Measurements from ENCODE around the gene UNC45B.
"Not testable (repeated sequence)": the region's sequence is repeated elsewhere in the genome, so short reads cannot be mapped to it uniquely, and the experiment has no call there.

The UNC45B gene

GRCh38 chr17:35147375-35147905 lies at the start of gene UNC45B:
Gene UNC45B, plus strand, starts transcription at chr17:35147817. Its CDS starts 447 bp downstream, at chr17:35148264.
- no peak within 1 kb of the TSS for H3K4me3 ChIP-seq (ENCODE audit: low read depth, low read length)
- TF ChIP-seq, protein P1, sequence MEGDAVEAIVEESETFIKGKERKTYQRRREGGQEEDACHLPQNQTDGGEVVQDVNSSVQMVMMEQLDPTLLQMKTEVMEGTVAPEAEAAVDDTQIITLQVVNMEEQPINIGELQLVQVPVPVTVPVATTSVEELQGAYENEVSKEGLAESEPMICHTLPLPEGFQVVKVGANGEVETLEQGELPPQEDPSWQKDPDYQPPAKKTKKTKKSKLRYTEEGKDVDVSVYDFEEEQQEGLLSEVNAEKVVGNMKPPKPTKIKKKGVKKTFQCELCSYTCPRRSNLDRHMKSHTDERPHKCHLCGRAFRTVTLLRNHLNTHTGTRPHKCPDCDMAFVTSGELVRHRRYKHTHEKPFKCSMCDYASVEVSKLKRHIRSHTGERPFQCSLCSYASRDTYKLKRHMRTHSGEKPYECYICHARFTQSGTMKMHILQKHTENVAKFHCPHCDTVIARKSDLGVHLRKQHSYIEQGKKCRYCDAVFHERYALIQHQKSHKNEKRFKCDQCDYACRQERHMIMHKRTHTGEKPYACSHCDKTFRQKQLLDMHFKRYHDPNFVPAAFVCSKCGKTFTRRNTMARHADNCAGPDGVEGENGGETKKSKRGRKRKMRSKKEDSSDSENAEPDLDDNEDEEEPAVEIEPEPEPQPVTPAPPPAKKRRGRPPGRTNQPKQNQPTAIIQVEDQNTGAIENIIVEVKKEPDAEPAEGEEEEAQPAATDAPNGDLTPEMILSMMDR (IDR thresholded peaks at IDR 0.05; ENCODE audit: low read depth, low read length, missing control alignments): no peak
- in situ Hi-C loops (cut with HindIII; ENCODE audit: low sequenced_read_pairs): loop anchor here (25.0 kb wide), 3 partner anchors 390 to 710 kb away; partner anchors contain the start of gene SLFN12L
- no peak for DNase-seq (ENCODE audit: low read depth)

- in situ Hi-C loops (cut with HindIII; ENCODE audit: low sequenced_read_pairs): no loop called here
- DNase-seq (ENCODE audit: low read depth): no peak
- TF ChIP-seq, protein P1 (IDR thresholded peaks at IDR 0.05; ENCODE audit: low read depth, low read length, missing control alignments): no peak
- no peak overlapping the region for H3K4me3 ChIP-seq (ENCODE audit: low read depth, low read length)
Measured at GRCh38 chr17:35099908-35100307, 47.7 kb upstream of the UNC45B start.

GRCh38 chr17:35101036-35101435 lies 46.6 kb upstream of the UNC45B start:
- H3K4me3 ChIP-seq (ENCODE audit: low read depth, low read length): no peak overlapping the region
- in situ Hi-C loops (cut with HindIII; ENCODE audit: low sequenced_read_pairs): no loop called here
- no peak for DNase-seq (ENCODE audit: low read depth)
- TF ChIP-seq, protein P1 (IDR thresholded peaks at IDR 0.05; ENCODE audit: low read depth, low read length, missing control alignments): no peak

DNA sequence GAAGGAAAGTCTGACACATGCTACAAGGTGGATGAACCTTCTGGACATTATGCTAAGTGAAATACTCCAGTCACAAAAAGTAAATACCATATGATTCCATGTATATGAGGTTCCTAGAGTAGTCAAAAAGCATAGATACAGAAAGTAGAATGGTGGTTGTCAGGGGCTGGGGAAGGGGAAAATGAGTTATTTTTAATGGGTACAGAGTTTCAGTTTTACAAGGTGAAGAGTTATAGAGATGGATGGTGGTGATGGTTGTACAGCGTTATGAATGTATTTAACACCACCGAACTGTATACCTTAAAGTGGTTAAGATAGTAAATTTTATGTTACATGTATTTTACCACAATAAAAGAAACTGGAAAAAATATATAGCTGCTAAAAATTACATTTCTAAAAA lies 45.9 kb upstream of the UNC45B start:
- no peak for DNase-seq (ENCODE audit: low read depth)
- in situ Hi-C loops (cut with HindIII; ENCODE audit: low sequenced_read_pairs): no loop called here

DNA sequence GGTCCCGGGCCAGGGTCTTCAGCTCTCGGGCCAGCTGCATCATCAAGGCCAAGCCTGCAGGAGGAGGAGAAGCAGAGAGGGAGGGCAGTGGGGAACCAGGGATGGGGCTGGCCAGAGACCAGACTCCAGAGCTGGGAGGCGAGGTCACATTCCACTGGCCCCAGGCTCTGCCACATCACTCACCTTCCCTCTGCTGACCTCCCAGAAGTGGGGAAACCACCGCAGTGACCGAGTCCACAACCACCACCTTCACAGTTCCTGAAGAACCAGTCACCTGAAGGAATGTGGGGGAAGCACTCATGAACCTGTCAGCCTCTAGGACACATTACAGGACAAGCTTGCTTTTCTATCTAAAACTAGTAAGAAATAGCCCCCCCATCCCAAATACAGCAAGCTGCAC lies 44.3 kb upstream of the UNC45B start:
- in situ Hi-C loops (cut with HindIII; ENCODE audit: low sequenced_read_pairs): no loop called here
- DNase-seq (ENCODE audit: low read depth): no peak
- H3K4me3 ChIP-seq (ENCODE audit: low read depth, low read length): no peak overlapping the region
- TF ChIP-seq, protein P1 (IDR thresholded peaks at IDR 0.05; ENCODE audit: low read depth, low read length, missing control alignments): no peak

More for the DNA sequence above, 45.9 kb upstream of the UNC45B start:
- H3K4me3 ChIP-seq (ENCODE audit: low read depth, low read length): no peak overlapping the region
- TF ChIP-seq, protein P1 (IDR thresholded peaks at IDR 0.05; ENCODE audit: low read depth, low read length, missing control alignments): no peak

- TF ChIP-seq, protein P1 (IDR thresholded peaks at IDR 0.05; ENCODE audit: low read depth, low read length, missing control alignments): no peak
- H3K4me3 ChIP-seq (ENCODE audit: low read depth, low read length): no peak overlapping the region
- in situ Hi-C loops (cut with HindIII; ENCODE audit: low sequenced_read_pairs): no loop called here
- DNase-seq (ENCODE audit: low read depth): no peak
Measured at GRCh38 chr17:35104844-35105450, 42.7 kb upstream of the UNC45B start.

GRCh38 chr17:35110791-35111190 lies 36.8 kb upstream of the UNC45B start:
- DNase-seq (ENCODE audit: low read depth); in situ Hi-C loops (cut with HindIII; ENCODE audit: low sequenced_read_pairs): not testable (repeated sequence)

More at GRCh38 chr17:35110791-35111190, 36.8 kb upstream of the UNC45B start:
- H3K4me3 ChIP-seq (ENCODE audit: low read depth, low read length): not testable (repeated sequence)

Data from astrocyte of the cerebellum (primary cell).